ENCODE data around the gene PPEF1. TPM values are rescaled to one million over a fixed set of nuclear protein-coding genes. Genes with fewer than 3 reads are reported as not detected.

The PPEF1 gene
- total and polyA plus RNA-seq, 2 experiments from 2014 or later = 0.76 TPM; not detected in 1

GRCh38 chrX:18825375-18825774 lies 117.9 kb downstream of the PPEF1 start:
- no peaks in the 10 kb centered on the region for H3K79me2 ChIP-seq (replicated peaks; ENCODE audit: insufficient read depth)
- no peaks in the 10 kb centered on the region for H3K27me3 ChIP-seq (ENCODE audit: insufficient read depth)
- DNase-seq (ENCODE audit: low spot score) (no peak), ATAC-seq (no peak)
- H3K36me3 Mint-ChIP-seq (ENCODE audit: low read depth) = no peaks in the 10 kb centered on the region; the same call in 2 of the 3 replicates
- H3F3A ChIP-seq (replicated peaks; ENCODE audit: low read depth) = no peaks in the 10 kb centered on the region
- no peaks in the 10 kb centered on the region for H3K36me3 ChIP-seq (ENCODE audit: insufficient read depth)
- H3K9me3 Mint-ChIP-seq = no peaks in the 10 kb centered on the region
- no peak overlapping the region for H3K4me3 Mint-ChIP-seq
- H3K27ac Mint-ChIP-seq = no peak overlapping the region
- TF ChIP-seq POLR2AphosphoS5 (IDR thresholded peaks at IDR 0.05; ENCODE audit: low read depth) (no peak), ETS1 (IDR thresholded peaks at IDR 0.05) (no peak), ZNF331 (CRISPR knock-in tag; IDR thresholded peaks at IDR 0.05; ENCODE audit: low read depth) (no peak), CREB1 (CRISPR knock-in tag; IDR thresholded peaks at IDR 0.05; ENCODE audit: low read depth) (no peak), ZNF462 (CRISPR knock-in tag; IDR thresholded peaks at IDR 0.05) (no peak), STAT1 (IDR thresholded peaks at IDR 0.05; ENCODE audit: unreplicated experiment) (no peak), EZH2 (IDR thresholded peaks at IDR 0.05; ENCODE audit: low read depth, unreplicated experiment) (no peak), JUNB (IDR thresholded peaks at IDR 0.05; ENCODE audit: unreplicated experiment) (no peak), NANOG (IDR thresholded peaks at IDR 0.05; ENCODE audit: borderline replicate concordance) (no peak), CTCF (conservative IDR thresholded peaks at IDR 0.05; ENCODE audit: low read depth in 2 of 2) (no peak), EZH2phosphoT487 (IDR thresholded peaks at IDR 0.05; ENCODE audit: unreplicated experiment) (no peak)
- H2AFZ ChIP-seq = no peak overlapping the region
- H4K20me1 ChIP-seq (replicated peaks; ENCODE audit: insufficient read depth) = no peaks in the 10 kb centered on the region
- no peaks in the 10 kb centered on the region for H3K9me2 ChIP-seq (ENCODE audit: insufficient read depth)
- no peaks in the 10 kb centered on the region for H3K4me1 Mint-ChIP-seq
- no peak overlapping the region for H3K4me2 ChIP-seq
- H3K4me3 ChIP-seq = no peak overlapping the region
- no peaks in the 10 kb centered on the region for H3K27me3 Mint-ChIP-seq (ENCODE audit: insufficient read depth, low read depth, poor library complexity)
- H3K4me1 ChIP-seq (ENCODE audit: insufficient read depth) = no peaks in the 10 kb centered on the region
- H3K27ac ChIP-seq (ENCODE audit: low read depth) = no peak overlapping the region

Measured in GM23338 (cell line).